NT2/D1 (cell line): Measurements from ENCODE around the gene KATNB1.

Experiments used
- DNase-seq: peaks from one replicate; pipeline ENCODE4 v3.0.0-alpha.2; 2011; ENCODE audit warnings: low read depth, low spot score
- H3K27me3 ChIP-seq: 2 replicates; pipeline ENCODE4 v1.6.0; 2011; ENCODE audit warnings: mild to moderate bottlenecking; ENCODE audit not compliant: insufficient read length, insufficient read depth
- H3K36me3 ChIP-seq: 2 replicates; pipeline ENCODE4 v1.6.1; 2011; ENCODE audit warnings: mild to moderate bottlenecking, low read length, mixed read lengths; ENCODE audit not compliant: insufficient read depth, insufficient read length
- H3K4me1 ChIP-seq: 2 replicates; pipeline ENCODE4 v1.5.1; 2011; ENCODE audit not compliant: insufficient read depth, insufficient read length
- H3K4me3 ChIP-seq: 2 replicates; pipeline ENCODE4 v1.5.1; 2011; ENCODE audit warnings: low read depth; ENCODE audit not compliant: insufficient read length
- H3K9ac ChIP-seq: 2 replicates; pipeline ENCODE4 v1.6.0; 2011; ENCODE audit warnings: low read depth; ENCODE audit not compliant: insufficient read length
- H3K9me3 ChIP-seq: 2 replicates; pipeline ENCODE4 v1.5.1; 2011; ENCODE audit warnings: mild to moderate bottlenecking, low read length; ENCODE audit not compliant: insufficient read depth
- SUZ12 ChIP-seq: IDR thresholded peaks from 2 replicates; pipeline ENCODE4 v1.6.1; 2011; ENCODE audit not compliant: insufficient read length, insufficient read depth; ENCODE audit errors: extremely low read depth
- YY1 ChIP-seq: IDR thresholded peaks from 2 replicates; pipeline ENCODE4 v1.6.1; 2011; ENCODE audit not compliant: insufficient read length, insufficient read depth
- ZNF274 ChIP-seq: IDR thresholded peaks from 2 replicates; pipeline ENCODE4 v1.6.1; 2011; ENCODE audit warnings: mild to moderate bottlenecking, low read depth, low read length

KATNB1 gene

GRCh38 chr16:57735755-57736418 lies at the start of gene KATNB1:
TSS of gene KATNB1 (plus strand) at chr16:57735770. CDS start at chr16:57737244, 1,474 bp downstream.
- H3K4me1 ChIP-seq: peaks cover 10% of the 10 kb centered on the region
- peak within 1 kb of the TSS; percentile 98 for H3K9ac ChIP-seq
- no peaks in the 10 kb centered on the region for H3K9me3 ChIP-seq
- H3K27me3 ChIP-seq: no peaks in the 10 kb centered on the region
- peaks cover 23% of the 10 kb centered on the region for H3K36me3 ChIP-seq
- TF ChIP-seq ZNF274: no peak
- TF ChIP-seq SUZ12: no peak
- TF ChIP-seq YY1: no peak
- no peak for DNase-seq
- H3K4me3 ChIP-seq: peak within 1 kb of the TSS; percentile 92

GRCh38 chr16:57686577-57686976 lies 49.0 kb upstream of the KATNB1 start:
- no peak for TF ChIP-seq YY1
- TF ChIP-seq ZNF274: no peak
- TF ChIP-seq SUZ12: no peak
- Histone ChIP-seq H3K27me3 (no peaks in the 10 kb centered on the region), H3K36me3 (no peaks in the 10 kb centered on the region), H3K4me3 (no peak overlapping the region), H3K9me3 (no peaks in the 10 kb centered on the region), H3K9ac (no peak overlapping the region), H3K4me1 (peaks cover 20% of the 10 kb centered on the region)
- no peak for DNase-seq

- Histone ChIP-seq H3K4me3 (no peak overlapping the region), H3K27me3 (no peaks in the 10 kb centered on the region), H3K9ac (no peak overlapping the region), H3K36me3 (no peaks in the 10 kb centered on the region), H3K9me3 (no peaks in the 10 kb centered on the region), H3K4me1 (peaks cover 20% of the 10 kb centered on the region)
- TF ChIP-seq ZNF274 (no peak), SUZ12 (no peak), YY1 (no peak)
- DNase-seq: no peak
Measured at GRCh38 chr16:57687363-57687929, 48.1 kb upstream of the KATNB1 start.

GRCh38 chr16:57688487-57688986 lies 47.0 kb upstream of the KATNB1 start:
- H3K4me3 ChIP-seq: no peak overlapping the region
- no peak for DNase-seq
- TF ChIP-seq ZNF274: no peak
- no peak for TF ChIP-seq SUZ12
- TF ChIP-seq YY1: no peak
- H3K27me3 ChIP-seq: no peaks in the 10 kb centered on the region
- peaks cover 15% of the 10 kb centered on the region for H3K4me1 ChIP-seq
- no peaks in the 10 kb centered on the region for H3K36me3 ChIP-seq
- no peaks in the 10 kb centered on the region for H3K9me3 ChIP-seq
- H3K9ac ChIP-seq: no peak overlapping the region

GRCh38 chr16:57688987-57689761 lies 46.4 kb upstream of the KATNB1 start:
- no peaks in the 10 kb centered on the region for H3K36me3 ChIP-seq
- no peaks in the 10 kb centered on the region for H3K27me3 ChIP-seq
- no peak overlapping the region for H3K4me3 ChIP-seq
- TF ChIP-seq ZNF274 (no peak), SUZ12 (no peak), YY1 (no peak)
- no peak for DNase-seq
- peaks cover 15% of the 10 kb centered on the region for H3K4me1 ChIP-seq
- no peak overlapping the region for H3K9ac ChIP-seq
- no peaks in the 10 kb centered on the region for H3K9me3 ChIP-seq

- no peak for DNase-seq
- H3K9ac ChIP-seq: no peak overlapping the region
Measured at GRCh38 chr16:57689762-57690558, 45.6 kb upstream of the KATNB1 start.

More at GRCh38 chr16:57689762-57690558, 45.6 kb upstream of the KATNB1 start:
- no peaks in the 10 kb centered on the region for H3K27me3 ChIP-seq
- H3K36me3 ChIP-seq: no peaks in the 10 kb centered on the region
- H3K9me3 ChIP-seq: no peaks in the 10 kb centered on the region
- TF ChIP-seq SUZ12 (no peak), YY1 (no peak)
- peaks cover 15% of the 10 kb centered on the region for H3K4me1 ChIP-seq
- H3K4me3 ChIP-seq: no peak overlapping the region
